ENCODE results near the gene ACP5.
A peak's percentile ranks its signal among the peaks of the same experiment; 100 is the strongest.

ACP5 gene

GRCh38 chr19:11547929-11548700 is 29.3 kb downstream of the ACP5 start:
- no peak for DNase-seq

GRCh38 chr19:11541238-11541637 is 36.2 kb downstream of the ACP5 start:
- DNase-seq = no peak

DNA sequence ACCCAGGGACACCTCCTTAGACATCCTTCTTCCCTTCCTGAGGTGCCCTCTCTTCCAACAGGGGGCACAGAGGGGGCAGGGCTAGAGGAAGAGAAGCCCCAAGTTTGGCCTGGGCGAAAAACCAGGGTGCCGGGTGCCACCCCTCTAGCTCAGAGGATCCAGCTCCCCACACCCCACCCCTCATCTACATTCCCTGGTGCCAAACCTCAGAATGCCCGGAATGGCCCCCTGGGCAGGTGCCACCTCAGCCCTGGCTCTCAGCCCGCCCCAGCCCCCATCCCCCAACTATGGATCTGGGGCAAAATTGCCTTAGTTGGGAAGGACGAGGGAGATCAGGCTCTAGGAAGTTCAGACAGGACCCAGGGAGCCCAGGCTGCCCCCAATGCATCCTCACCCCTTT is 36.8 kb downstream of the ACP5 start:
- DNase-seq = no peak

DNA sequence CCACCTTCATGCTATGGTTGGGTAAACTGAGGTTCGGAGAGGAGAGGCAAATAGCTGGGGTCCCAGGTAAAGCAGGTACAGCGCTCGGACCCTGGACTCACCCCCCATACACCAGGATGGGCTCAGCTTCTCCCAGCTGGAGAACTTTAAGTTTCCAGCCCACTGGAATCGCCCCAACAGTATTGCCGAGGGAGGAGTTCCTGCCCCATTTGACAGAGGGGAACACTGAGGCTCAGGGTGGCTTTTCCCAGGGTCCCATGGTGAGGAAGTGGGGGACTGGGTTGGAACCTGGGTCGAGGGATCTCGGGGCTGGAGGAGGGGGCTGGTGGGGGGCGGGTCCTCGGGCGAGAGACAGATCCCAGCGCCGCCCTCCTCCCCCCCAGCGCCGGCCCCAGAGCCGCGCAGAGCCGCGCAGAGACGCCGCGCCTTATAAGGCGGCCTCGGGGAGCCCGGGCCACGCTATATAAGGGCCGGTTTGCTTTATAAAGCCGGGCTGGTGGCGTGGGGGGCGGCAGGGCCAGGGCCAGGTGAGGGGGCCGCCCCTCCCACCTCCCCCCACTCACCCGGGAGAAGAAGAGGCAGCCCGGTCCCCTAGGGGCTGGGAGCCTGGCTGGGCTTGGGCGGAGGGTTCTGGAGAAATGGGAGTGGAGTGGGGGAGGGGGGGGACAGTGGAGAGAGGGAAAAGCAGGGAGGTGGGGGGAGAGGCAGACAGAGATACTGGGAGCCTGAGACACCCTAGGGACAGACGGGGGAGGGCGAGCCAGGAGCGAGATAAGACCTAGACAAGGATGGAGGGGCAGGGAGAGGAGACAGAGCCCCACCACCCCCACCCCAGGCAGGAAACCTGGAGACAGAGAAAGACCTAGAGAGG is 37.7 kb downstream of the ACP5 start:
- DNase-seq = no peak

- DNase-seq = no peak
These were observed 39.0 kb downstream of the ACP5 start, which contains the start of gene CNN1 for GRCh38 chr19:11538232-11539036. CNN1 (plus strand) TSS chr19:11538851; CDS start chr19:11538928, 77 bp downstream.

GRCh38 chr19:11535792-11536595 is 41.5 kb downstream of the ACP5 start:
- DNase-seq = peak; percentile 84

DNA sequence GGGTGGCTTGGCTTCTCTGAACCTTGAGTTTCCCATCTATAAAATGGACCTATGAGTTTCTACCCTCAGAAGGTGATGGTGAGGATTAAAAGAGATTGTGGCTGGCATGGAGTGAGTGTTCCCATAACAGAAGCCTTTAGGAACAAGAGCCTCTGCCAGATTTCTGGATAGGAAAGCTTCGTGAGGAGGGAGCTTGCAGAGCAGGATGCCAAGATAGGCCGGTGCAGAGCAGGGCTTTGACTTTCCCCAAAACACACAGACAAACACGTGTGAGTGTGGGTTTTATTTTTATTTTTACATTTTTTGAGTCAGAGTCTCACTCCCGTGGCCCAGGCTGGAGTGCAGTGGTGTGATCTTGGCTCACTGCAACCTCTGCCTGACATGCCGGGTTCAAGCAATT is 42.5 kb downstream of the ACP5 start:
- DNase-seq = no peak

DNA sequence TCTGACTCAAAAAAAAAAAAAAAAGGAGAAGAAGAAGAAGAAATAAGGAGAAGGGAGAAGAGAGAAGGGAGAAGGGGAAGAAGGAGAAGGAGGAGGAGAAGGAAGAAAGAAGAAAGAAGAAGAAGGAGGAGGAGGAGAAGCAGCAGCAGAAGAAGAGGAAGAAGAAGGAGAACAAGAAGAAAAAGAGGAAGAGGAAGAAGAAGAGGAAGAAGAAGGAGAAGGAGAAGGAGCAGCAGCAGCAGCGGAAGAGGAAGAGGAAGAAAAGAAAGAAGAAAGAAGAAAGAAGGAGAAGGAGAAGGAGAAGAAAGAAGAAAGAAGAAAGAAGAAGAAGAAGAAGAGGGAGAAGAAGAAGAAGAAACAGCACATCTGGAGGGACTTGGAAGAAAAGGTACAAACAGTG is 42.9 kb downstream of the ACP5 start:
- DNase-seq = no peak

DNA sequence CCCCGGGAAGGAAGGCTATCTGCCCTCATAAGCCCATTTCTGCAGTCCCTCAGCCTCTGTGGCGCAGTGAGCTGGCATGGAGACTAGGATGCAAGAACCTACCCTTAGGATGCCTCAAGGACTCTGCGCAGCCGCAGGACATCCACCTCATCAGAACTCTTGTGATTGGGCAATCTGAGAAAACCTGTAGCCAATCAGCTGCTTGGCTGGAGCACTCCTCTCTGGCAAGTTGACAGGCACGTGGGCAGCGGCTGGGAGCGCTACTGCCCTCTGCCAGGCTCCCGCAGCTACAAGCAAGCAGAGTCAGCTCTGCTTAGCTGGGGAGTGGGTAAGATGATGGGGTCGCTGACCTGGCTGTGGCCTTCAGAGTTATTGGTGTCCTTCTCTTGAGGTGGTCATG is 47.0 kb downstream of the ACP5 start:
- DNase-seq = peak; percentile 46

- peak; percentile 94 for DNase-seq
These were observed 48.7 kb downstream of the ACP5 start, which contains the start of gene ECSIT for GRCh38 chr19:11528551-11529341. ECSIT (minus strand) TSS chr19:11529134; CDS start chr19:11519170, 9,964 bp downstream.

Measured in CD4-positive, alpha-beta T cell treated with Interferon gamma for 1 hour (primary cell).